ENCODE data around the gene MARS1. TPM values are rescaled to one million over a fixed set of nuclear protein-coding genes. Genes with fewer than 3 reads are reported as not detected.

The MARS1 gene
- total RNA-seq, 2 experiments from 2014 or later, result 275 to 291 TPM

DNA sequence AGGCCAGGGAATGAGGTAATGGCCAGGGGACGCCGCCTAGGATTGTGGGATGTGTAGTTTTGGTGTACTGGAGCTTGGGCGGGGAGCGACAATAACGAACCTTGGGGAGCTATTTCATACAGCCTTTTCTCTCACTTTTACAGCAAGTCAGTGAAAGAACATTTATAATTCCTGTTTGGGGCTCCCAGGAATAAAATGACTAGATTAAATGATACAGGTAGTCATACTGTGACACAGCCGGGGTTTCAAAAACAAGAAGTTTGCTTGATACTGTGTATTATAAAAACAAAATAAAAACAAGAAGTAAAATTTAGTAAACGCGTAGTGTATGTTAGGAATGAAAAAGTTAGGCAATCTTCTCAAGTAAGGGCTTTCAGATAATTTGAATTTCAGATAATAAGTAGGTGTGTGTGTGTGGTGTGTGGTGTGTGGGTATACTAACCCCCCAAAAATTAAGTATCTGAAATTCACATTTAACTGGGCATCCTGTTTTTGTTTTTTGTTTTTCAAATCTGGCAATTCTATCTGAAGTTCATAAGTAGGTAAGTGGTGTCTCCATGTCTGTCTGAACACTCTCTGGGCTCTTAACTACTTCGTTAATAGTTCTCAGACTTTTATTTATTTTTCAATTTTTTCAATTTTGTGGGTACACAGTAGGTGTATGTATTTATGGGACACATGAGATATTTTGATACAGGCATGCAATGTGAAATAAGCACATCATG lies 59.6 kb downstream of the MARS1 start:
- CTCF ChIA-PET, result interaction anchor here (0.7 to 2.5 kb wide), 7 partner anchors 10 to 334 kb away, joined by 3 to 16 read pairs (median 4); no protein-coding TSS in a partner anchor
- POLR2A ChIA-PET, result interaction anchor here (0.7 to 1.8 kb wide), 4 partner anchors 16 to 30 kb away, joined by 3 to 11 read pairs (median 3); partner anchors contain the start of gene DDIT3
- ATAC-seq (no peak), DNase-seq (no peak)
- H3K9me3 Mint-ChIP-seq (ENCODE audit: insufficient read depth), result no peaks in the 10 kb centered on the region
- peaks cover 53% of the 10 kb centered on the region for H3K4me1 Mint-ChIP-seq (ENCODE audit: low read depth)
- peak overlapping the region; percentile 100 for H3K4me3 Mint-ChIP-seq
- H3K36me3 Mint-ChIP-seq (ENCODE audit: low read depth), result peaks cover 10% of the 10 kb centered on the region
- H3K27me3 Mint-ChIP-seq (ENCODE audit: low read depth), result peaks cover 9% of the 10 kb centered on the region
- peak overlapping the region; percentile 97 for H3K27ac Mint-ChIP-seq

DNA sequence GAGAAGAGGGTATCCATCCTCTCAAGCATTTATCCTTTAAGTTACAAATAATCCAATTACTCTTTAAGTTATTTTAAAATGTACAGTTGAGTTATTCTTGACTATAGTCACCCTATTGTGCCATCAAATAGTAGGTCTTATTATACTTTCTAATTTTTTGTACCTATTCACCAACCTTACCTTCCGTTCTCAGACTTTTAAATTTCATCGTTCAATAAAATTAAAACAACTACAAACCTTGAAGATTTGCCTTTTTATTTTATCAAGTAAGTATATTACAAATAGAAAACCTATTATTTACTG lies 60.1 kb downstream of the MARS1 start:
- H3K4me1 Mint-ChIP-seq (ENCODE audit: low read depth), result peaks cover 51% of the 10 kb centered on the region
- POLR2A ChIA-PET, result no interaction called here
- H3K36me3 Mint-ChIP-seq (ENCODE audit: low read depth), result peaks cover 10% of the 10 kb centered on the region
- no peaks in the 10 kb centered on the region for H3K9me3 Mint-ChIP-seq (ENCODE audit: insufficient read depth)
- ATAC-seq (no peak), DNase-seq (no peak)
- H3K27me3 Mint-ChIP-seq (ENCODE audit: low read depth), result peaks cover 9% of the 10 kb centered on the region
- no peak overlapping the region for H3K4me3 Mint-ChIP-seq
- CTCF ChIA-PET, result no interaction called here
- no peak overlapping the region for H3K27ac Mint-ChIP-seq

DNA sequence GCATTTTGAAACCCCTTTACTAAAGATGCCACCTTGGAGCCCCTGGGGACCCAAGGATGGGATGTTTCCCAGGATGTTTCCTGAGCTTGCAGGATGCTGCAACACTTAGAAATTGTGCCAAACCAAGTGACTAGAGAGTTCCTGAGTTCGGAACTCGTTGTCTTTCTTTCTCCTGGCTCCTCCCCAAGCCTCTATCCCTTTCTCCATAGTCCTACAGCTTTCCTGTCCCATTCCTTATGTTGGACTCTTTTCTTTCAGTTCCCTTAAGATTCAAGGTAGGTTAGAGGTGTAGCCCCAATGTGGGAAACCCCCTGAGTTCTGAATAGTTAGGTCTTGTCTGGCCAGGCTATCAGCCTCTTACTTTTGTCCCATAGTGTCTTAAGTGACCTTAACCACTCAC lies 60.6 kb downstream of the MARS1 start:
- peaks cover 49% of the 10 kb centered on the region for H3K4me1 Mint-ChIP-seq (ENCODE audit: low read depth)
- CTCF ChIA-PET, result interaction anchor here (1.2 kb wide), 1 partner anchor 90 kb away, joined by 3 read pairs; the partner anchor contains the start of gene GLI1

DNA sequence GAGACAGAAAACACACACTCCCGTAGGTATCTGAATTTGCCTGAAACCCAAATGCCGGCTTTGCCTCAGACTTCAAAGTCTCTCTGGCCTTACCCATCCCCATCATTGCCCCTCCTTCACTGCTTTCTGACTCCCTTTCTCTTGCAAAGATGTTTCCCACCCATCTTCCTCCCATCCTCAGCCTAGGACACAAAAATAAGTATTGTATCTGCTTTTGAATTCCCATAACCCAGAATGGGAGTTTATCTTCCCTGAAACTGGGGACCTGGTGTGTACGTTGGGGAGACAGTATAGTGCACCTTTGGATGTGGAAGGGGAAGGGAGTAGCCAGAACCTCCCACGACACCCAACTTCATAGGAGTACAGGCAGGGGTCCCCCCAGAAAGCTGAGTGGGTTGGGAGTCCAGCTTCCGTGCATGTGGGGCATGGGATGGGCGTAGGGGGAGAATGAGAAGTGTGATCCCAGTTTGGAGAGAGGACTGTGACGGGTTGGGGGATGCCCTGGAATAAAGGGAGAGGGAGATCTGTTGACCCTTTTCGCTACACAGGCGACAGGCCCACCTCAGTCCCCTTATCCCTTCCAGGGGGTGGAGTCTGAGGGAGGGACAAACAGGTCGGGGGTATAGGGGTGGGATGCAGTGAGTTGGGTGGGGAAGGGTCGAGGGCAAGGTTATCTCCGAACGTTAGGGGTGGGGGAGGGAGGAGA lies 61.5 kb downstream of the MARS1 start:
- ChIA-PET POLR2A (no interaction called here), CTCF (interaction anchor here (1.2 kb wide), 1 partner anchor 91 kb away, joined by 3 read pairs; the partner anchor contains the start of gene GLI1)
- DNase-seq (no peak), ATAC-seq (no peak)
- H3K4me1 Mint-ChIP-seq (ENCODE audit: low read depth), result peaks cover 42% of the 10 kb centered on the region
- peaks cover 10% of the 10 kb centered on the region for H3K36me3 Mint-ChIP-seq (ENCODE audit: low read depth)
- H3K27ac Mint-ChIP-seq, result no peak overlapping the region
- no peaks in the 10 kb centered on the region for H3K9me3 Mint-ChIP-seq (ENCODE audit: insufficient read depth)
- peak overlapping the region; percentile 76 for H3K4me3 Mint-ChIP-seq
- peaks cover 15% of the 10 kb centered on the region for H3K27me3 Mint-ChIP-seq (ENCODE audit: low read depth)

More for the DNA sequence above, 60.6 kb downstream of the MARS1 start:
- no peak overlapping the region for H3K4me3 Mint-ChIP-seq
- peaks cover 10% of the 10 kb centered on the region for H3K36me3 Mint-ChIP-seq (ENCODE audit: low read depth)
- DNase-seq (no peak), ATAC-seq (no peak)
- POLR2A ChIA-PET, result no interaction called here
- H3K9me3 Mint-ChIP-seq (ENCODE audit: insufficient read depth), result no peaks in the 10 kb centered on the region
- H3K27me3 Mint-ChIP-seq (ENCODE audit: low read depth), result peaks cover 13% of the 10 kb centered on the region
- no peak overlapping the region for H3K27ac Mint-ChIP-seq

DNA sequence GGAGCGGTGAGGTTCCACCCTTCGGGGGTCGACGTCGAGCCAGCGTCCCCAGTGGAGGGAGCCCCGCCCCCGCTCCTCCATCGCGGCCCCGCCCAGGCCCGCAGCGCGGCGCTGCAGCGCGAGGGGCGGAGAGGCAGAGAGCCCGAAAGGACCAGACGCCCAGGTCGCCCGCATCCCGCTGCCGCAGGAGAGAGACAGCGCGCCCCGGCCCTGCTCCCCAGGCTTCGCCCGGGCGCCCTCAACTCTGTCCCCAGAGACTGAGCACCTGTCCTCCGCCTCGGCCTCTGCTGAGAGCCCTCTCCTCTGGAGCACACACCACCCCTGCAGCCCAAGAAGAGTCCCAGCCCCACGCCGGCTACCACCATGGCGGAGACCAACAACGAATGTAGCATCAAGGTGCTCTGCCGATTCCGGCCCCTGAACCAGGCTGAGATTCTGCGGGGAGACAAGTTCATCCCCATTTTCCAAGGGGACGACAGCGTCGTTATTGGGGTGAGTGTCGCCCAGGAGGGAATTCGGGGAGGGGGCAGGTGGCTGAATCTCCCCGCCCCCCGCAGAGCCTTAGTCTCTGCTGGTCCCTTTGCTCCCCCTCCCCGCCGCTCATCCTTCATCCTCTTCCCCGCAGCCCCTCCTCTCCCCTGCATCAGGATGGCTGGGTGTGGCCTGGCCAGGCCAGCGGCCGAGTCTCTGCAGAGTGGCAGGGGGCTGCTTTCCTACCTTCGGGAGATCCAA lies 62.2 kb downstream of the MARS1 start, which contains the start of gene KIF5A:
TSS of gene KIF5A (plus strand) at position 136 of the 732 bp plus-strand sequence. CDS start at position 364, 228 bp downstream.
- DNase-seq (peak; percentile 70), ATAC-seq (peak; percentile 59)
- H3K4me1 Mint-ChIP-seq (ENCODE audit: low read depth), result peaks cover 37% of the 10 kb centered on the region
- H3K36me3 Mint-ChIP-seq (ENCODE audit: low read depth), result peaks cover 6% of the 10 kb centered on the region
- H3K27ac Mint-ChIP-seq, result no peak within 1 kb of the TSS
- ChIA-PET CTCF (no interaction called here), POLR2A (no interaction called here)
- peaks cover 15% of the 10 kb centered on the region for H3K27me3 Mint-ChIP-seq (ENCODE audit: low read depth)
- H3K9me3 Mint-ChIP-seq (ENCODE audit: insufficient read depth), result no peaks in the 10 kb centered on the region
- H3K4me3 Mint-ChIP-seq, result peak within 1 kb of the TSS; percentile 76

GRCh38 chr12:57550641-57551549 lies 63.0 kb downstream of the MARS1 start:
- H3K27ac Mint-ChIP-seq, result no peak overlapping the region
- CTCF ChIA-PET, result no interaction called here
- POLR2A ChIA-PET, result no interaction called here

DNA sequence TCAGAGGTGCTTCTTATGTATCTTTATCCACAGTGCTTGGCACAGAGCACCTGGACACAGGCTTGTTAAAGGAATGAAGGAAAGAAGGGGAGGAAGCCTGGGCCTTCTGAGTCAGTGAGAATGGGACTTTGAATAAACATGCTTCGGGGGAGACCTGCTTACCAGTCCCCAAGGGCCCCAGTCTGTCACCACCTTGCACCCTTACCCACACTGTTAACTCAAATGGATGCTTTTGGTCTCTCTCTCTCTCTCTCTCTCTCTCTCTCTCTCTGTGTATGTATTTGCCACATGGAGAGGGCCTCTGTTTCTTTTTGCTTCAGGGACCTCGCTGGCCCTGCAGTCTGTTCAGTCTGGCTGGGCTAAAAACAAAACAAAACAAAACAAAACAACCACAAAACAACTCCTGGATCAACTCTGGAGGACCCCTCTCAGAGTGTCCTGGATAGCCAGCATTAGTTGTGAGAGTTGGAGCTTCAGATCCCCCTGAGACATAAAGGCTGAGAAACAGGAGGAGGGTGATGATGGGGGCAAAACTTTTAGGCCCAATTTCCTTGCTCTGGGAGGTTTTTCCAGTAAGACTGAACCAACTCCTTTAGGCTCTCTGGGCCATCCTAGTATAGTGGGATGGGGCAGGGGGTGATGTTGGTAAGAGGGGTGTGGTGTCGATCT lies 63.9 kb downstream of the MARS1 start:
- ATAC-seq, result no peak
- H3K27me3 Mint-ChIP-seq (ENCODE audit: low read depth), result peaks cover 15% of the 10 kb centered on the region
- no peak overlapping the region for H3K4me3 Mint-ChIP-seq
- no peak overlapping the region for H3K27ac Mint-ChIP-seq
- ChIA-PET POLR2A (no interaction called here), CTCF (interaction anchor here (2.7 kb wide), 1 partner anchor 68 kb away, joined by 7 read pairs; no protein-coding TSS in a partner anchor)
- peaks cover 25% of the 10 kb centered on the region for H3K4me1 Mint-ChIP-seq (ENCODE audit: low read depth)
- DNase-seq, result no peak
- no peaks in the 10 kb centered on the region for H3K9me3 Mint-ChIP-seq (ENCODE audit: insufficient read depth)
- H3K36me3 Mint-ChIP-seq (ENCODE audit: low read depth), result no peaks in the 10 kb centered on the region

More at GRCh38 chr12:57550641-57551549, 63.0 kb downstream of the MARS1 start:
- ATAC-seq (no peak), DNase-seq (no peak)
- Mint-ChIP-seq H3K36me3 (ENCODE audit: low read depth) (peaks cover 2% of the 10 kb centered on the region), H3K4me1 (ENCODE audit: low read depth) (peaks cover 29% of the 10 kb centered on the region), H3K4me3 (peak overlapping the region; percentile 51), H3K27me3 (ENCODE audit: low read depth) (peaks cover 15% of the 10 kb centered on the region), H3K9me3 (ENCODE audit: insufficient read depth) (no peaks in the 10 kb centered on the region)

GRCh38 chr12:57552306-57552651 lies 64.4 kb downstream of the MARS1 start:
- H3K36me3 Mint-ChIP-seq (ENCODE audit: low read depth), result no peaks in the 10 kb centered on the region
- no peak overlapping the region for H3K4me3 Mint-ChIP-seq
- CTCF ChIA-PET, result interaction anchor here (1.7 to 2.7 kb wide), 2 partner anchors 68 to 96 kb away, joined by 3 to 7 read pairs; no protein-coding TSS in a partner anchor
- H3K27ac Mint-ChIP-seq, result no peak overlapping the region
- H3K4me1 Mint-ChIP-seq (ENCODE audit: low read depth), result peaks cover 22% of the 10 kb centered on the region
- ATAC-seq, result no peak
- peaks cover 15% of the 10 kb centered on the region for H3K27me3 Mint-ChIP-seq (ENCODE audit: low read depth)
- no peak for DNase-seq
- no peaks in the 10 kb centered on the region for H3K9me3 Mint-ChIP-seq (ENCODE audit: insufficient read depth)
- POLR2A ChIA-PET, result no interaction called here

DNA sequence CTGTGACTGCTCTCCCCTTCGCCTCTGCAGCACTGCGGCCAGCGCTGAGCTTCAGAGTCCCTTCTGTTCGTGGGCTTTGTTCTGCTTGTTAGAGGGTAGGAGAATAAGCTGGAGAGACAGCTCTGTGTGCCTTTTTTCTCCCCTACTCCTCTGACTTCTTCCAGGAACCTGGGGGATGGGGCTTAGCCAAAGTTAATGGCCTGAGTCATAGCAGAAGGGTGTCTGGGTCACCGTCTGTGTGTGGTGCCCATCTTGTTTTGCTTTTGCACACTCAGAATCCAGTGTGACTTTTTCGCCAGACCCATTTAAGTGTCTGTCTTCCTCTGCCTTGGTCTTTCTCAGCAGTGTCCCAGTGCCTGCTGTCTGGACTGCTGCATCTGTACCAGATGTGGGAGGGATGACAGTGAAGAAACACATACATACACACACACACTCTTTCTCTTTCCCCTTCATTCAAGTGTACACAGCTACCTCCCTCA lies 65.0 kb downstream of the MARS1 start:
- Mint-ChIP-seq H3K4me3 (no peak overlapping the region), H3K27ac (no peak overlapping the region), H3K36me3 (ENCODE audit: low read depth) (no peaks in the 10 kb centered on the region), H3K9me3 (ENCODE audit: insufficient read depth) (no peaks in the 10 kb centered on the region), H3K4me1 (ENCODE audit: low read depth) (peaks cover 18% of the 10 kb centered on the region), H3K27me3 (ENCODE audit: low read depth) (peaks cover 15% of the 10 kb centered on the region)
- ChIA-PET POLR2A (interaction anchor here (0.8 kb wide), 1 partner anchor 26 kb away, joined by 3 read pairs; no protein-coding TSS in a partner anchor), CTCF (interaction anchor here (1.7 to 2.7 kb wide), 3 partner anchors 30 to 97 kb away, joined by 3 to 10 read pairs (median 7); no protein-coding TSS in a partner anchor)
- ATAC-seq, result no peak
- no peak for DNase-seq

DNA sequence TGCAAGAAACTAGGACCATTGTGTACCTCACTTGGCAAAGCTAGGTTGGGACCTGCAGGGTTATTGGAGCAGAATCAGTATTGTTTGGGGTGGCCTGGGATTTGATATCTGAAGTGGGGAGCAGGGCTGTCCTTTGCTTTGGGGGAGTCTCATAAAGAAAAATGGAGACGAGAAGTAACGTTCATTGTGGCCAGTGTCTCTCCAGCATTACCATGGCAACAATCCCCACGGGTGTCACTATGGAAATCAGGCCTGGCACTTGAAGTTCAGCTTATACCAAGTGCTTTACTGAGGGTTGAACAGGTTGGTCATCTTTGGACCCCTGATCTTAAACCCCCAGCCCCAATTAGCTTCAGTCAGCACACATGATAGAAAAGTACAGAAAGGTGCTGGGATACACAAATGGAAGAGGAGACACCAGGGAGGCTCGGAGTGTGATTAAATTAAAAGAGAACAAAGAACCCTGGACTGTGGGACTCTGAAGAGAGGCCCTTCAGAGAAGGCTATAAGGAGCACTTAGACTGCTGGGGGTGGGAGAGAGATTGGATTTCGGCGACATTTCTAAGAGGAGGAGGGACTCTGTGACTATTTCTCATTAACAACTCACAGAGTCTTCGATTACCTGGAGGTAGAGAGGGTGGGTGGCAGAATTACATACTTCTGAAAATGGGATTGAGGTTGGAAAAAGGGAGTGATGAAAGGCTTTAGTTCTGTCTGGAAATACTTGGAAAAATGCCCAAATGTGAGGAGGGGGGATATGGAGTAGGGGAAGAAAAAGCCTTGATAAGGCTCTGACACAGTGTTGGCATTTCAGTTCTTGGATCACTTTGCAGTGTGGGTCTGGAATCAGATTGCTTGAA lies 65.7 kb downstream of the MARS1 start:
- Mint-ChIP-seq H3K27me3 (ENCODE audit: low read depth) (peaks cover 14% of the 10 kb centered on the region), H3K27ac (no peak overlapping the region), H3K4me3 (no peak overlapping the region), H3K36me3 (ENCODE audit: low read depth) (no peaks in the 10 kb centered on the region), H3K9me3 (ENCODE audit: insufficient read depth) (no peaks in the 10 kb centered on the region), H3K4me1 (ENCODE audit: low read depth) (peaks cover 17% of the 10 kb centered on the region)
- ChIA-PET POLR2A (interaction anchor here (0.8 kb wide), 1 partner anchor 27 kb away, joined by 3 read pairs; no protein-coding TSS in a partner anchor), CTCF (interaction anchor here (1.7 to 2.7 kb wide), 3 partner anchors 30 to 98 kb away, joined by 3 to 10 read pairs (median 7); no protein-coding TSS in a partner anchor)
- ATAC-seq (no peak), DNase-seq (no peak)

All from activated CD8-positive, alpha-beta T cell treated with anti-CD3 and anti-CD28 coated beads, Interleukin-2, amount 10 ng/mL, durations not matched to agents 7 days and 5 days (primary cell).